HL-60/S4 treated with phorbol 12-myristate 13-acetate at 8.2 ng/mL for 4 days and 3 days (cell line): Measurements from ENCODE around the gene NTMT2.
"Not testable (repeated sequence)": the region's sequence is repeated elsewhere in the genome, so short reads cannot be mapped to it uniquely, and the experiment has no call there.

ENCODE experiments used
- in situ Hi-C: fragments of 300-500 bp; cut with MboI; formaldehyde crosslinking; loops from 2 replicates; pipeline ENCODE4 v1.15.0; 2022; ENCODE audit warnings: low sequenced_read_pairs

Gene NTMT2

DNA sequence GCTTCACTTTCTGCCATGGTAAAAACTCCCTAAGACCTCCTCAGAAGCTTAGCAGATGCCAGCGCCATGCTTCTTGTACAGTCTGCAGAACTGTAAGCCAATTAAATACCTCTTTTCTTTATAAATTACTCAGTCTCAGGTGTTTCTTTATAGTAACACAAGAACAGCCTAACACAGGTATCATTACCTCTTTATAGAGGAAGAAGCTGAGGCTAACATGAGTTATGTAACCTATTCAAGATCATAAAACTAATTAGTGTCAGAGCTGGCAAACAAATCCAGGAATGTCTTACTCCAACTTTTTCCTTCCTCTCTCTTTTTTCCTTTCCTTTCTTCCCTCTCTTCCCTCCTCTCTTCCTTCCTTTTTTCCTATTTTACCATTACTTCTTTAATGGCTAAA, 9.3 kb downstream of the NTMT2 start:
- in situ Hi-C loops = no loop called here

DNA sequence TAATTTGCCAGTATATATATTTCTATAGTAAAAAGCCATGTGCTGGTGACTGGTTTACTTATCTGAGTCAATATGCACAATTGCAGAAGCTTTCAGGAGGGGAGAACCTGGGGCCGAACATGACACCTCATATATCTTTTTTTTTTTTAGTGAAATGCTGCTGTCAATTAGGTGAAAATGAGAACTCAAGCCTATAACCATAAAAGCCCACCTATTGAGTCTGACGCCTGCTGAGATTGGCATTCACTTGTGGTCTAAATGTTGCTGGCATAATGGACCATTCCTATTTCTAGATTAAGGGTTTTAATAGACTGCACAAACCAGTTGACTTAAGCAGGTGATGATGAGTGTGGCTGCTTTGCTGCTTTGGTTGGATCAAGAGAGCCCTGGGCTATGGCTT, 10.8 kb downstream of the NTMT2 start:
- in situ Hi-C loops = no loop called here

DNA sequence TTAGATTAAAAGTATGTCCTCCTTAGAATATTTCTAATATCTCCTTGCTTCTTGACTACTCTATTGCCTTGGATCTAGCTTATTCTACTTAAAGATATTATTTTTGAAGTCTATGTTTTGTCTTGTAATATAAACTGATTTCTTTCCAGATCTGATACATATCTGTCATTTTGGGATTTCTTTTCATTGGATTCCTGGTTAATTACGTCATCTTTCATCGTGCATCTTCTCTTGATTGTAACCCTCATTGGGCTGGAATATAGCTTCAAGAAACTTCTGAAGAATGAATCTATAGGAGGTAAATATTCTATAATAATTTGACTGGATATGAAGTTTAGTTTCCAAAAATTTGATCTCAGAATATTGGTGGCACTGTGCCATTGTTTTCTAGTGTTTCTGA, 12.1 kb downstream of the NTMT2 start:
- in situ Hi-C loops = no loop called here

DNA sequence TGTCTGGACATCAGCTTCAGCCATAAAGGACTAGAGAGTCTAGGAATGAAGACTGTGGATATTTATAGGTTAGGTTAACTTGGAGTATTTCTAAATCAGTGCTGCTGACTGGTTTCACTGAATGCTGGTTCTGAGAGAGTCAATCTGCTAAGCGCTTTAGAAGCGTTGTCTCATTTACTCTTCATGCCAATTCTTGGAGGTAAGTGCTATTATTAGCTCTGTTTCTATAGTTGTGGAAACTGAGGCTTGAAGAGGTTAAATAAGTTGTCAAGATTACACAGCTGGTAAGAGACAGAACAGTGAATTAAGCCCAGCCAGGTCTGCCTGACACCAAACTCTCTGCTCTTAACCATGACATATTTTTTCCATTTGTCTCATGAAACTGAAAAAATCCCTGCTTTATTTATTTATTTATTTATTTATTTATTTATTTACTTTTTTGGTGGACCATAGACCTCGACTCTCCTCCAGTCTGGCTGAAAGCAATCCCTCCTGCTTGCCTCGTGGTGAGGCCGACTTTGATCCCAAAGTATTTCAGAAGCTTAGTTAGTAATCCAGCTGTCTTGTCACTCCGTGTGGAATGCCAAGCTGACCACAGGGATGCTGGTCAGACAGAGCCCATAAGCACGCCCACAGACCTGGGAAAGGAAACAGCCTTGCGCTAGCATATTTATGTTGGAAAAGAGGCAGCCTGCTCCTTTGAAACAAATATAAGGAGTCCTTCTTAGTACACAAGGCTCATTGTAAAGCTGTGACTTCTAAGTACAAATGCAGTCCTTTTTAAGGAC, 16.9 kb downstream of the NTMT2 start:
- in situ Hi-C loops = no loop called here

GRCh38 chr1:170164103-170164763, 18.5 kb downstream of the NTMT2 start:
- in situ Hi-C loops = no loop called here

- in situ Hi-C loops = no loop called here
These were observed 20.9 kb downstream of the NTMT2 start for GRCh38 chr1:170166518-170167180.

- in situ Hi-C loops = no loop called here
These were observed 22.5 kb downstream of the NTMT2 start for GRCh38 chr1:170168265-170168664.

GRCh38 chr1:170170513-170170912, 24.8 kb downstream of the NTMT2 start:
- in situ Hi-C loops = not testable (repeated sequence)

DNA sequence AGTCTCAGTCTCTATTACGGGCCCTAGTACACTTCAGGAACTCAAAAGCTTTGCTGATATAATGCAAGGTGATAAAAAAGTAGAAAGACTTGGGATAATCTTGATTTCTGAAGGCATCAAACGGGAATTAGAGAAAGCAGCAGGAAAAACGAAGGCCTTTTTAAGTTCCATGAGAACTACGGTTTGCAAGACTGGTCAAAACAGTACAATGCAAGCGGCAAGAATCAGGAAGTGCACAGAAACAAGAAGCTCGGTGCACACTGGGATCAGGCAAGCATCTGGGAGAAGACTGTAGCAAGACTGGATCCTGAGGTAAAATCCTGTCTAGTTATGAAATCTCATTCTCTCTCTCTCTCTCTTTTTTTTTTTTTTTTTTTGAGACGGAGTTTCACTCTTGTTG, 28.6 kb downstream of the NTMT2 start:
- in situ Hi-C loops = no loop called here

- in situ Hi-C loops = no loop called here
These were observed 29.3 kb downstream of the NTMT2 start for GRCh38 chr1:170175041-170175440.

DNA sequence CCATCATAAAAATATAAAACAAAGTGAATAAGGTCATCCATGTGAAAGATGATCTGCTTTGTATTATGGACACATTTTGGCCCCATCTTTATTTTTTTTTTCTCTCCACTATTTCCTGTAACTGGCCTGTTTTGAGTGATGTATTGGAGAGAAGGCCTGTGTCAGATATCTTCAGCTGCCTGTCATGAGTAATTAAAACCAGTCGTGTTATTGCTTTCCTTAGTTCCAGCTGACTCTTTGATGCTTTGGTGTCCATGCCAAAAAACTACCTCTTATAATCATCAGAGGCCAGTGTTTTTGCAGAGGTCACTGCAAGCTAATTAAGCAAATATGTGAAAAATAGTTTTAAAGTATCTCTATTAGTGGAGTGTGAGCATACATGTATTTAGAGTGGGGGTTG, 29.7 kb downstream of the NTMT2 start:
- in situ Hi-C loops = no loop called here

DNA sequence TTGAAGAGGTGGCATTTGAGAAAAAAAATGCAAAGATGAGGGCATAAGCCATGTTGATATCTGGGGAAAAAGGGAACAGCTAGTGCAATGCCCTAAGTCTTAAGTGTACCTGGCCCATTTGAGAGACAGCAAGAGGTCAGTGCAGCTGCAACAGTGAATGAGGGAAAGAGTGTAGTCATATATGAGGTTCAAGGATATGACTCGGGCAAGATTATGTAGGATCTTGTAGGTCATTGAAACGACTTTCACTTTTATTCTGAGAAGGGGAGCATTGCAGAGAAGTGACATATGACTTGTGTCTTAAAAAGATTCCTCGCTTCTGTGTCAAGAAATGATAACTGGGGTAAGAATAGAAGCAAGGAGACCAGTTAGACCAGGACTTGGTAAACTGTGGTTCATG, 31.0 kb downstream of the NTMT2 start:
- in situ Hi-C loops = no loop called here

DNA sequence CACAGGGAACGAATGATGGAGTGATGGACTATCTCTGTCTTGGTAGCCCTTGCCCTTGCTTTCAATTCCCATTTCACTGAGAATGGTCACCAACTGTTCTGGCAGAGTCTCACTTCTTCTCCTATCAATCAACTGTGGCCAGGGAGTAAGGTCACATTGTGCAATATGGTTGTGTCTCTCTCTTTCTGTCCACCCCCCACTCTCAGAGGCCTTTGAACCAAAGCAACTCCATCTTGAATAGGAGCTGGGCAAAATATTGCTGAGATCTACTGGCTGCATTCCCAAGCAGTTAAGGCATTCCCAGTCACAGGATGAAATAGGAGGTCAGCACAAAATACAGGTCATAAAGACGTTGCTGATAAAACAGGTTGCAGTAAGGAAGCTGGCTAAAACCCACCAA, 36.7 kb downstream of the NTMT2 start:
- in situ Hi-C loops = no loop called here

DNA sequence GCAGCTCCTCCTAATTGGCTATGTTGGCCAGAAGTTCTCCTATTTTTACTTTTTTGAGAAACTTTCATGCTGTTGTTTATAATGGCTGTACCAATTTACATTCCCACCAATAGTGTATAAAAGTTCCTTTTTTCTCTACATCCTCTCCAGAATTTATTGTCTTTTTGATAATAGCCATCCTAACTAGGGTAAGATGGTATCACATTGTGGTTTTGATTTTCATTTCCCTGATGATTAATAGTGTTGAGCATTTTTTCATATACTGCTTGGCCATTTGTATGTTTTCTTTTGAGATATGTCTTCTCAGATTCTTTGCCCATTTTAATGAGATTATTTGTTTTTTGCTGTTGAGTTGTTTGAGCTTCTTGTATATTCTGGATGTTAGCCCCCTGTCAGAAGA, 46.8 kb downstream of the NTMT2 start:
- in situ Hi-C loops = no loop called here

GRCh38 chr1:170194451-170194850, 48.7 kb downstream of the NTMT2 start:
- in situ Hi-C loops = no loop called here

DNA sequence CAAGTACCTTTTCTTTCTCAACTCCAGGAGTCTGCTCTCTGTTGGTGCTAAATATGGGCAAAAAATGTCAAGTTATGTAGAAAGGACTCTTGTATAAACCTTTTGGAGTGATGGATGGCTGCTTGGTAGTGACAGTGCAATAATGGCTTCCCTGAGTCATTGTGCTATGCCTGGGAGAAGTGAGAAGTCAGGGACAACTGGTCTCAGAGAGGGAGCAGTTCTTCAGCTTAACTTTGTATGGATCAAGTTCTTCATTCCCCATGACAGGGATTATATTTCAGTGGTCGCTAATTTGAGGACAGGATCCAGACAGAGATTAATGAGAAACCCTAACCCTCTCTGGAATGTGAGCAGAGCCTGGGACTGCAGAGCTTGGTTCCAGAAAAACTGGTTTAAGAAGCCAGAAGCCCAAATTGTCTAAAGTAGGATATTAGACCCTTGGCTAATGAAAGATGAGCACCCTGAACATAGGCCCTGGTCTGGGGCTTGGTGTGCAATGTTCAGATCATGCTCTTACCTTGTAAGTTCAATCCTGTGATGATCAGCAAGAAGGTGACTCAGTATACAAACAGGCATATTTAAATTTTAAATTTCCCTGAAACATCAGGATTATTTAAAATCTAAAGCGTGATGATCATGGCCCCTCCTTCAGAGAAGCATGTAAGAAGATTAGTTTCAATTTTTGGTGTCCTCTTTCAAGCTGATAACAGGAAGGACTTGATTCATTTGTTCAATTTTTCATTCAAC, 50.9 kb downstream of the NTMT2 start:
- in situ Hi-C loops = no loop called here

GRCh38 chr1:170198090-170198489, 52.3 kb downstream of the NTMT2 start:
- in situ Hi-C loops = no loop called here

DNA sequence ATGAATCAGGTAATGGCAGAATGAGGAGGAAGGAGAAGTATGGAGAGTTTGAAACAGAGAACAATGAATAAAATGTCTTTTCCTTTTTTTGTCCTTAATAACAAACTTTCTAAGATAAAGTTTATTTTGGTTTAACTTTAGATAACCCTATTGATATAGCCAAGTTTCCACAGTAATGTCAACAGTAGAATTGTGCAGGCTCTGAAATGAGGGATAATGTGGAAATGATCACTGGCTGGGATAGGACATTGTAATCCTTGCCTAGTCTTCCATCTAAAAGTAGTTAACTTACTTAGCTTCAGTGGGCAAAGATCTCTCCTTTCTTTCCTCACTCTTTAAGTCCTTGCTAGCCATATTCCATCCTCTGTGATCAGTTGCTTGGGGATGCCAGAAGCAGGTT, 52.8 kb downstream of the NTMT2 start:
- in situ Hi-C loops = no loop called here

DNA sequence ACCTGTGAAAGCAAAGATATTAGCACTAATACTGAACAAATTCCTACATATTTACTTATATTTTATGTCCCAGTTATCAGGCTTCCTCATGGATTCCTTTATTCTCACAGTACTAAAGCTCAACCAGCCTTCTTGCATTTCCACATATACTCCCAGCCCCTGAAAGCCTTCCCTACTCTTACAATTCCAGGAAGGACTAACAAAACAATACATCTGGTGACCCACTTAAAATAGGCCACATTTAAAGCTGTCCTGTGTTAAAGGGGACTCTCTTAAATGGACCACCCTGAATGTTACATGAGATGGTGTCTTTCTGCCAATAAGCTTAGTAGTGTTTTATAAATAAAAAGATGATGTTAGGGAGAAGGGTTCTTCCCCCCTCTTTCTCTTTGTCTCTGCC, 54.4 kb downstream of the NTMT2 start:
- in situ Hi-C loops = no loop called here

DNA sequence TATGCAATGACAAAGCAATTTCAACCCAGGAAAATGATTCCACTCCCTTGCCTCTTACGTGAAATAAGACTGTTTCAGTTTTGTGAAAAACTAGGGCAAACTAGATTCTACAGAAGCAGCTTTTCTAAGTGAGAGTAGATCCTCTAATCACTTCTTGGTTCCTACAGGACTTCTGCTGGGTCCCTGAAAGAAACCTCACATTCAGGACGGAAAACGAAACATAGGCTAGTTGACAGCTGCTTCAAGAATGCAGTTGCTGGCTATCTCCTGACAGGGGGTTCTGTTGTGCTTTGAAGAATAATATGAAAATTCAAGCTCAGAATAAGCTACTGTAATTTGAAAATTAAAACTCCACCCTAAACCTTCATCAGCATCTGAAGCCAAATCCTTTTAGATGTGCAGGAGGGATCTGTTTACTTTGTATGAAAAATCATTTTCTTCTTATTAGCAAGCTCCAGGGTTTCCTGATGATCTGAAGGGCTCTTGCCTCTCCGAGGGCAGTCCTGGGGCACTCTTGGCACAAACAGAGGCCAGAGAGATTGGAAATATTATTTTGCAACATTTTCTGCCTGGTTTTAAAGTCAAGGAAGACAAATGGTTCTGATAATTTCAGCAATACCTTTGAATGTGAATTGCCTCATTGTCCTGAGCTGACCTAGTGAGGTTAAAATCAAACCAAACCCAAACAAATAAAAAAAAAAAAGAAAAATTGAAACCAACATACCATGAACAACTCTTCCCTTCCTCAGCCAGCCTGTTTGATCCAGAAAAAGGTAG, 55.0 kb downstream of the NTMT2 start:
- in situ Hi-C loops = no loop called here

GRCh38 chr1:170203693-170204092, 57.9 kb downstream of the NTMT2 start:
- in situ Hi-C loops = no loop called here
